SK-MEL-5 (cell line): ENCODE data around the gene MBD3L4. TPM values are rescaled to one million over a fixed set of nuclear protein-coding genes. Genes with fewer than 3 reads are reported as not detected.
"Not testable (repeated sequence)": the region's sequence is repeated elsewhere in the genome, so short reads cannot be mapped to it uniquely, and the experiment has no call there.

ENCODE experiments used
- DNase-seq: peaks from one replicate; pipeline ENCODE4 v3.0.0-alpha.2; 2016; ENCODE audit warnings: low read depth, low spot score
- in situ Hi-C: cut with HindIII; loops from 2 replicates; pipeline ENCODE4 v1.10.0; 2016; ENCODE audit warnings: low sequenced_read_pairs, high pct_unique_total_duplicates, low pct_unique_long_range_greater_than_20kb
- total RNA-seq: library from RNA; depleted of rRNA; stranded (reverse); fragments of >200 nt; shearing (Covaris generic); gene quantifications from 2 replicates; pipeline ENCODE4 v1.2.3, GENCODE V29; 2014

MBD3L4 gene
- total RNA-seq, 1 experiment from 2014 or later = not detected

DNA sequence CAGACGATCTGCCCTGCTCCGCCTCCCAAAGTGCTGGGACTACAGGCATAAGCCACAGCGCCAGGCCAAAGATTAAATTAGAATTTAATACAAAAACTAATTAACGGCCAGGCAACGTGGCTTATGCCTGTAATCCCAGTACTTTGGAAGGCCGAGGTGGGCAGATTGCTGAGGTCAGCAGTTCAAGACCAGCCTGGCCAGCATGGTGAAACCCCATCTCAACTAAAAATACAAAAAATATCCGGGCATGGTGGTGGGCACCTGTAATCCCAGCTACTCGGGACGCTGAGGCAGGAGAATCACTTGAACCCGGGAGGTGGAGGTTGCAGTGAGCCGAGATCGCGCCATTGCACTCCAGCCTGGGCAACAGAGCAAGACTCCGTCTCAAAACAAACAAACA lies 15.7 kb upstream of the MBD3L4 start:
- DNase-seq, in situ Hi-C loops: not testable (repeated sequence)

DNA sequence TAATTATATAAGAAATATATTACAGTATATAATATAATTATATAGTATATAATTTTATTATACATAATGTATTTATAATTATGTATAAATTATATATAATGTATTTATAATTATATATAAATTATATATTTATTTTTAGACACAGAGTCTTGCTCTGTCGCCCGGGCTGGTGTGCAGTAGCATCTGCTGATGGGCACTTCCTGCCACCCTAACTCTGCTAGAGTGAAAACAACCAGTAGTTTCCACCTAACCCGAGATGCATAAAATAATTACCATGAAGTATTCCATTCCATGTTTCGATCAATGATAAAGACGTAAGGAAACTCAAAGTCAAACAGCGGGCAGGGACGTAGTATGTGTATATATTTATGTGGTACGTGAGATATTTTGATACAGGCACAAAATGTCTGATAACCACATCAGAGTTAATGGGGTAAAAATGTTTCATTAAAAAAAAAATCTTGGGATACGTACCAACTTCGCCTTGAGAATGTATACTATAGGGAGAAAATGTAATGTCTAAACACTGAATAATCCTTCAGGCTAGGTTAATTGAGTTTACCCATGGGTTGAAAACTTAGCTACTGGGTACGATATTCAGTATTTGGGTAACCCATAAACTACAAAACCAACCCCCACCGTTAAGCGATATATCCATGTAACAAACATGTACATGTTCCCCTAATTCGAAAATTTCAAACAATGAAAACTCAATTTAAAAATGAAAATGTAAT lies 14.8 kb upstream of the MBD3L4 start:
- DNase-seq, in situ Hi-C loops: not testable (repeated sequence)

DNA sequence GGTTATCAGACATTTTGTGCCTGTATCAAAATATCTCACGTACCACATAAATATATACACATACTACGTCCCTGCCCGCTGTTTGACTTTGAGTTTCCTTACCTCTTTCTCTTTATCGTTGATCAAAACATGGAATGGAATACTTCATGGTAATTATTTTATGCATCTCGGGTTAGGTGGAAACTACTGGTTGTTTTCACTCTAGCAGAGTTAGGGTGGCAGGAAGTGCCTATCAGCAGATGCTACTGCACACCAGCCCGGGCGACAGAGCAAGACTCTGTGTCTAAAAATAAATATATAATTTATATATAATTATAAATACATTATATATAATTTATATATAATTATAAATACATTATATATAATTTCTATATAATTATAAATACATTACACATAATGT lies 12.9 kb upstream of the MBD3L4 start:
- in situ Hi-C loops, DNase-seq: not testable (repeated sequence)

DNA sequence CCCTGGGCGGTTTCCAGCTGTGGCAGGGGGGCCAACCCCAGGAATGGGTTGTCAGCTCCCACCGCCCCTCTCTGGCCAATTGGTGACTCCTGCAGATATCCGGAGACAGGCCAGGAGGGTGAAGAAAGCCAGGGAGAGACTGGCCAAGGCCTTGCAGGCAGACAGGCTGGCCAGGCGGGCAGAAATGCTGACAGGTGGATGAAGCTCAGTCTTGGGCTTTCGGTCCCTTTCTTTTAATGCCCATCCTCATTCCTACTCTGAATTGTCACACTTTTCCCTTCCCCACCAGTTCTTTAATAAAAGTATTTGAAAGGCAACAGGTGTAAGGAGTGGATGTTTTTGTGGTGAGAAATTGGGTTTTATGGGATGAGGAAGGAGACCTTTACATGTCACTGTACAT lies 11.4 kb upstream of the MBD3L4 start:
- DNase-seq, in situ Hi-C loops: not testable (repeated sequence)

DNA sequence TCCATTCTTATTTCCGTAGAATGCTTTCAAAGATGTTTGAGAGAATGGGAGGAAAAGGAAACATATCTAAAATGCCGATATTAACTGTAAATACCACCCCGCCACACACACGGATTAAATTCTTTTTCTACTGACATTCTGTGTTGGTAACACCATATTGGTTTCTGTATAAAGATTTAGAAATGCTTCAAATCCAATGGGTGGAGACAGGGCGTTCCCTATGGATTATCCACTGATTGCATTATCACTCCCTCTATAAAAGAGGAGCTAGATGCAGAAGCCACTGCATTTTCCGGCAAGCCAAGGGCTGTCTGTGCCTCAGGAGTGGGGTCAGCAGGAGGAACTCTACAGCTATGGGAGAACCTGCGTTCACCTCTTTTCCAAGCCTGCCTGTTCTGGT lies 9.0 kb upstream of the MBD3L4 start, which contains the start of gene MBD3L2:
Gene MBD3L2 (plus strand): TSS at position 301 of the 400 bp plus-strand sequence. CDS start 53 bp downstream, at position 354.
- in situ Hi-C loops, DNase-seq: not testable (repeated sequence)

DNA sequence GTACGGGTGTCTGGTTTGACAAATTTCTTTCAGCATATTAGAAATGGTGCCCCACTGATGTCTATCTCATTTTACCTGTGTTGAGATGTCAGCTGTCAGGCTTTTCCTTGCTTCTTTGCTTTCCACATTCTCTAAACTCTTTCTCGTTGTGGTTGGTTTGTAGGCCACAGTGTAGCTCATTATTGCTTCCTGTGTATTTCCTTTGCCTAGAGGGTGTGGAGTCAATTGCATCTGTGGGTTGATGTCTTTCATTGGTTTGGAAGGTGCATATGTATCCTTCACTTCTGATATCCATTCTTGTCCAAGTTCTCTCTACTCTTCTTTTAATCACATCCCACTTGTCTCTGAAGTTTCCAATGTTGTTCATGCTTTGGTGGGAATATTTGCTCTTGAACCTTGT lies 1.6 kb upstream of the MBD3L4 start:
- in situ Hi-C loops, DNase-seq: not testable (repeated sequence)

DNA sequence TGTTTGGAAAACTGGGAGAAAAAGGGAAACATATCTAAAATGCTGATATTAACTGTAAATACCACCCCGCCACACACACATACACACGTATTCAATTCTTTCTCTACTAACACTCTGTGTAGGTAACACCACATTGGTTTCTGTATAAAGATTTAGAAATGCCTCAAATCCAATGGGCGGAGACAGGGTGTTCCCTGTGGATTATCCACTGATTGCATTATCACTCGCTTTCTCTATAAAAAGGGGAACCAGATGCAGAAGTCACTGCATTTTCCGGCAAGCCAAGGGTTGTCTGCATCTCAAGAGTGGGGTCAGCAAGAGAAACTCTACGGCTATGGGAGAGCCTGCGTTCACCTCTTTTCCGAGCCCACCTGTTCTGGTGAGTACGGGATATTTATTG lies 9.7 kb downstream of the MBD3L4 start, which contains the start of gene MBD3L5:
Gene MBD3L5 (plus strand): TSS at position 301 of the 400 bp plus-strand sequence. CDS start 34 bp downstream, at position 335.
- in situ Hi-C loops, DNase-seq: not testable (repeated sequence)

DNA sequence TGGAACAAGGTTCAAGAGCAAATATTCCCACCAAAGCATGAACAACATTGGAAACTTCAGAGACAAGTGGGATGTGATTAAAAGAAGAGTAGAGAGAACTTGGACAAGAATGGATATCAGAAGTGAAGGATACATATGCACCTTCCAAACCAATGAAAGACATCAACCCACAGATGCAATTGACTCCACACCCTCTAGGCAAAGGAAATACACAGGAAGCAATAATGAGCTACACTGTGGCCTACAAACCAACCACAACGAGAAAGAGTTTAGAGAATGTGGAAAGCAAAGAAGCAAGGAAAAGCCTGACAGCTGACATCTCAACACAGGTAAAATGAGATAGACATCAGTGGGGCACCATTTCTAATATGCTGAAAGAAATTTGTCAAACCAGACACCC lies 11.2 kb downstream of the MBD3L4 start:
- DNase-seq, in situ Hi-C loops: not testable (repeated sequence)

DNA sequence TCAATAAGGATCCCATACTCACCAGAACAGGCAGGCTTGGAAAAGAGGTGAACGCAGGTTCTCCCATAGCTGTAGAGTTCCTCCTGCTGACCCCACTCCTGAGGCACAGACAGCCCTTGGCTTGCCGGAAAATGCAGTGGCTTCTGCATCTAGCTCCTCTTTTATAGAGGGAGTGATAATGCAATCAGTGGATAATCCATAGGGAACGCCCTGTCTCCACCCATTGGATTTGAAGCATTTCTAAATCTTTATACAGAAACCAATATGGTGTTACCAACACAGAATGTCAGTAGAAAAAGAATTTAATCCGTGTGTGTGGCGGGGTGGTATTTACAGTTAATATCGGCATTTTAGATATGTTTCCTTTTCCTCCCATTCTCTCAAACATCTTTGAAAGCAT lies 18.6 kb downstream of the MBD3L4 start, which contains the start of gene MBD3L2B:
Gene MBD3L2B (minus strand): TSS at position 101 of the 400 bp plus-strand sequence. CDS start 34 bp downstream, at position 67.
- in situ Hi-C loops, DNase-seq: not testable (repeated sequence)

DNA sequence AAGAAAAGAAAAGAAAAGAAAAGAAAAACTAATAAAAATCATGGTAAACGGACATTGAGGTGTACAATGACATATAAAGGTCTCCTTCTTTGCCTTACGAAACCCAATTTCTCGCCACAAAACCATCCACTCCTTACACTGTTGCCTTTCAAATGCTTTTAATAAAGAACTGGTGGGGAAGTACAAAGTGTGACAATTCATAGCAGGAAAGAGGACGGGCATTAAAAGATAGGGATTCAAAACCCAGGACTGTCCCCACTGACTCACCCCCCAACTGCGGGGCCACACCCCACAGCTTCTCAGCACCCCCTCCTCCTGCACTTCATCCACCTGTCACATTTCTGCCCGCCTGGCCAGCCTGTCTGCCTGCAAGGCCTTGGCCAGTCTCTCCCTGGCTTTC lies 21.2 kb downstream of the MBD3L4 start:
- in situ Hi-C loops = no loop called here

DNA sequence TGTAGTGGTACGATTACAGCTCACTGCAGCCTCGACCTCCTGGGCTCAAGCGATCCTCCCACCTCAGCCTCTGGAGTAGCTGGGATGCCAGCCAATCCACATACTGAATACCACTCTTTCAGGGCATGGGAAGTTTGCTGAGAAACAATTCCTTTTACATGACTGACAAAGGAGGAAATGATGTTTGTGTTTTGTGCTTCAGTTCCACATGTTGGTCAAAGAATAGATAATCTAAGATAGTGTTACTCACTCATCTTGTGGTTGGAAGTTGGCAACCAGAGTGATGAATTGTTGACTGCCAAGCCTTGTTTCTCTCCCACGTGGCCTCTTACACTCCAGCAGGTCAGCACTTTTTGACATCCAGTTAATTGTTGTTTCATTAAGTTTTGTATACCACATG lies 26.3 kb downstream of the MBD3L4 start:
- in situ Hi-C loops = no loop called here
- DNase-seq = peak; percentile 49

More for the DNA sequence above, 21.2 kb downstream of the MBD3L4 start:
- no peak for DNase-seq

DNA sequence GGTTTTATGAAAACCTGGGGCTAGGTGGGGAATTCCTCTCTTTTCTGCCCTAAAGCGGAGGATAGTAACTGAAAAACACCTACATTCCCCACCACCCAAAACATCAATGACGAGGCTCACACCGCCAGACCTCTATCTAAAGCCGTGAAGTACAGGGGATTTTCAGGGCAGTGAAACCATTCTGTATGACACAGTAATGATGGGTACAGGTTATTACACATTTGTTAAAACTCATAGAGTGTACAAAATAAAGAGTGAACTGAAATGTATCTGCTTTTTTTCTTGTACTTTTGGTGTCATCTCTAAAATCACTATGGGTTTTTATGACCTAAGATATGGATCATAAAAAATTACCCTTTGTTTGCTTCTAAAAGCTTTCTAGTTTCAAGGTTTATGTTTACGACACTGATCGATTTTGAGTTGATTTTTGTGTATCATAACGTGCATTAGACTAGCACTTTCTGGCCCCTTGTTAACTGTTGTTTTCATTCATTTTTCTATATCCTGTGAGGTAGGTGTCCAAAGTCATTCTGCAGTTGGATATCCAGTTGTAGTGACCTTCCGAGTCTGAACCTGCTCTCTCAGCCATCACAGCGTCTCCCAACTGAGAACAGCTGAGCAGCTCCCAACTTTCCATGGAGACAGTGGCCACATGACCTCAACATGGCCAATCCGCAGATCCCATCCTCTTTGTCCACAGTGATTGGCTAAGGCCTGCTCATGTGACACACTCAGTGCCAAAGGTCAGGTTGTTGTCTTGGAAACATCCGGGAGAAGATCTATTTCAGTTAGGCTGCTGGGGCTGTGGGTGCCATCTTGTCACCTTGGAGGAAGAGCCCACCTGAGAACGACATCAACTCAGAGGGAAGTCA lies 29.0 kb downstream of the MBD3L4 start:
- in situ Hi-C loops = no loop called here
- no peak for DNase-seq

DNA sequence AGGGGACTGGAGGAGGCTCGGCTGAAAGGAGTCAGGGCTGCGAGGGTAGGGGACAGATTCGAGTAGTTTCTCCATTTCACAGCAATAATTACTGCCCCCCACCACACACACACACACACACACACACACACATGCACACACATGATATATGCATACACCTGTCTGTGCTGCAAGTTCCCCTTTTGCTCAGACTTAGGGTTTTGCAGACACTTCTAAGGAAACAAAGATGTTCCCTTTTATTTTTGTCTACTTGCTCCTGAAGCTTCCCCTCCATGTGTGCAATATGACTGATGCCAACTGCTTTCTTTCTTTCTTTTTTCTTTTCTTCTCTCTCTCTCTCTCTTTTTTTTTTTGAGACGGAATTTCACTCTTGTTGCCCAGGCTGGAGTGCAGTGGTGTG lies 32.1 kb downstream of the MBD3L4 start:
- no peak for DNase-seq

DNA sequence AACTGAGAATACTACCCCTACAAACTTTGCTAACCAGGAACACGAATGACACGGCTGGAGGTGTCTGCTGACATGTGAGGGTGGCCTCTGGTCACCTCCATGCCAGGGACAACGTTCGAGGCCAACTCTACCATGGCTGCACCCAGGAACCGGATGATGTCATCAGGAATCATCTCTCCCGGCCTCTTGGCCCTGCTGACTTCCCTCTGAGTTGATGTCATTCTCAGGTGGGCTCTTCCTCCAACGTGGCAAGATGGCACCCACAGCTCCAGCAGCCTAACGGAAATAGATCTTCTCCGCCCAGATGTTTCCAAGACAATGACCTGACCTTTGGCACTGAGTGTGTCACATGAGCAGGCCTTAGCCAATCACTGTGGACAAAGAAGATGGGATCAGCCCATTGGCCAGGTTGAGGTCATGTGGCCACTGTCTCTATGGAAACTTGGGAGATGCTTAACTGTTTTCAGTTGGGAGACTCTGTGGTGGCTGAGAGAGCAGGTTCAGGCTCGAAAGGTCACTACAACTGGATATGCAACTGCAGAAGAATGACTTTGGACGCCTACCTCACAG lies 33.8 kb downstream of the MBD3L4 start:
- in situ Hi-C loops = no loop called here
- DNase-seq = no peak

More for the DNA sequence above, 32.1 kb downstream of the MBD3L4 start:
- in situ Hi-C loops = no loop called here

DNA sequence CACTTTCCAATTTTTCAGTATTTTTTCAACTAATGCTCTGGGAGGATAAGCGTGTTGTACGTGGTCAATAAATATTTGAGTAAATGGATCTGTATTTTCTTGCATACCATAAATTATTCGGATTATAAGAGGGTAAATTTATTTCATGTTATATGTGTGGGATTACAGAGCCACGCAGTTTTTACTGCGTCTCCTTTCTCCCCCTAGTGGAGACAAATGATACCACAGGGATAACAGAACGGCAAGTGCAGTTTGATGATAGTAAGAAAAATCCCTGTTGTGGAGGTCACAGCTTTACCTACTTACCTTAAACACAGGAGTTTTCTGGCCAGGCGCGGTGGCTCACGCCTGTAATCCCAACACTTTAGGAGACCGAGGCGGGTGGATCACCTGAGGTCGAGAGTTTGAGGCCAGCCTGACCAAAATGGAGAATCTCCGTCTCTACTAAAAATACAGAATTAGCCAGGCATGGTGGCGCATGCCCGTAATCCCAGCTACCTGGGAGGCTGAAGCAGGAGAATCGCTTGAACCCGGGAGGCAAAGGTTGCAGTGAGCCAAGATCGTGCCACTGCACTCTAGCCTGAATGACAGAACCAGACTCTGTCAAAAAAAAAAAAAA lies 35.6 kb downstream of the MBD3L4 start:
- in situ Hi-C loops = no loop called here
- no peak for DNase-seq

DNA sequence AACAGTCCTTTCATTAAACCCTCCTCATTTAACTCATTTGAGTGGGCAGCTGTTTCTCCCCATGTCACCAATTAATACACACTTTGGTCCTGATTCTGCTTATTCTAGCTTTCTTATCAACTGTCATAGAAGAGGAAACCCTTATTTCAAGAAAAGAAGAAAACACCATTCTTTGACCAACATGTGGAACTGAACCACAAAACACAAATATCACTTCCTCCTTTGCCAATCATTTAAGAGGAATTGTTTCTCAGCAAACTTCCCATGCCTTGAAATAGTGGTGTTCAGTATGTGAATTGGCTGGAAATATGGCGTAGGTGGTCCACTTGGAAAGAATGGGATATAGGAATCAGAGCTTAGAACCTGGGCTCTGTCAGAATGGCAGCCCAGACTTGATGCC lies 39.2 kb downstream of the MBD3L4 start:
- in situ Hi-C loops = no loop called here
- DNase-seq = no peak

DNA sequence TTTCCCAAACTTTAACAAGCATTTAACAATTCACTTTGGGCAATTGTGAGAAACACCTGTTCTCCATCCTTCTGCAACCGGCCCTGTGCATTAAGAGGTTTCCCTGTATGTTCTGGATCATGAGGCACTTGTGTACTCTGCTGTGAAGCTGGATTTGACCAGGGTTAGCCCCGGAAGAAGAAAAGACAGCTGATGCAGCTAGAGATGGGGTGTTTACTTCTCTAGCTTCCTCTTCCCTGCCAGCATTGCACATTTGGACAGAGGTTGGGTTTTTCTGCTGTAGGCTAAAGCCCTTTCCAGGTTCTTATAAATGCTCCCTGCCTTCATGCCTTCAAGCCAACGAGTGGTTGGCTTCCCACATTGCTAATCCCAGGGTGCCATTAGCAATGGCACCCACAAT lies 39.6 kb downstream of the MBD3L4 start:
- no peak for DNase-seq
- in situ Hi-C loops = no loop called here
